GM18511 (cell line): ENCODE data around the gene PRRX2.
"Not testable (repeated sequence)": the region's sequence is repeated elsewhere in the genome, so short reads cannot be mapped to it uniquely, and the experiment has no call there.

Experiments used
- ATAC-seq: cut with Tn5 transposase; IDR thresholded peaks from one replicate; pipeline ENCODE4 v1.9.1; 2021; ENCODE audit warnings: mild to moderate bottlenecking, moderate library complexity; ENCODE audit not compliant: unreplicated experiment

The PRRX2 gene

DNA sequence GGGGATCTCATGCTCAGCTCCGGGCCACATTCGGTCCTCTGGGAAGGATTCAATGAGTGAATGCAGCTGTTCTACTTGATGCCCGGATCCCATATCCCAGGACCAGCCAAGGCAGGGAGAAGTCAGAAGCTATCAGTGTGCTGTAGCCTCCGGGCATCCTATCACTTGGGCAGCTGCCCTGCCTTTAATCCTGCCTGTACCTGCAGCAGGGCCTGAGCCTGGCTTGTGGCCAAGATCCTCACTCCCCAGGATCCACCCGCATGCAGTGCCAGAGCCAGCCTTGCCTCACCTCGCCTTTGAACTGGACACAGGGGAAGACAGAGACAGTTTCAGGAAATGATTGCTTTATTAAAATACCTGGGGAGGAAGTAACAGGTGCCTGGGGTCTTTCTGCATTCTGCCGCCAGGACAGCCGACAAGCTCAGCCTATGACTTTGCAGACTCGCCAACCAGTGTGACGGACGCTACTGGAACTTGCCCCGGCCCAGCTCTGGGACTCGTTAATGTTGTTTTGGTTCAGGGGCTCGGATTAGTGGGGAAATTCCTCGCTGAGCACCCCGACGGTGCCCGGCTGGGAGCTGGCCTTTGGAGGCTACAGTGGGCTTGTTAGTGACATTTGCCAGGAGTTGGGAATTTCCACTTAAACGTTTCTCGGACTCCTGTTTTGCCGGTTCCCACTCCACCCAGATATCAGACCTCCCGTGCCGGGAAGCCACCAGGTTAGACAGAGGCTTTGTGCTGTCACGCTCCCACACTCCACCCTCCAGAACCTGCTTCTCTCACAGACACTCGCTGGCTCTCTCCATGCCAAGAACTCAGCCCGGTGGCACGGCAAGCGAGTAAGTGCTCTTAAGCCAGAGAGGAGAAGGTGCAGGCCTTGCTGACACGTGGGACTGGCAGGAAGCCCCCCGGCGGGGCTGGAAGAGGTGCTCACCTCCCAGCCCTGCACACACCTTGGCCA is 86.7 kb downstream of the PRRX2 start:
- ATAC-seq, result no peak

DNA sequence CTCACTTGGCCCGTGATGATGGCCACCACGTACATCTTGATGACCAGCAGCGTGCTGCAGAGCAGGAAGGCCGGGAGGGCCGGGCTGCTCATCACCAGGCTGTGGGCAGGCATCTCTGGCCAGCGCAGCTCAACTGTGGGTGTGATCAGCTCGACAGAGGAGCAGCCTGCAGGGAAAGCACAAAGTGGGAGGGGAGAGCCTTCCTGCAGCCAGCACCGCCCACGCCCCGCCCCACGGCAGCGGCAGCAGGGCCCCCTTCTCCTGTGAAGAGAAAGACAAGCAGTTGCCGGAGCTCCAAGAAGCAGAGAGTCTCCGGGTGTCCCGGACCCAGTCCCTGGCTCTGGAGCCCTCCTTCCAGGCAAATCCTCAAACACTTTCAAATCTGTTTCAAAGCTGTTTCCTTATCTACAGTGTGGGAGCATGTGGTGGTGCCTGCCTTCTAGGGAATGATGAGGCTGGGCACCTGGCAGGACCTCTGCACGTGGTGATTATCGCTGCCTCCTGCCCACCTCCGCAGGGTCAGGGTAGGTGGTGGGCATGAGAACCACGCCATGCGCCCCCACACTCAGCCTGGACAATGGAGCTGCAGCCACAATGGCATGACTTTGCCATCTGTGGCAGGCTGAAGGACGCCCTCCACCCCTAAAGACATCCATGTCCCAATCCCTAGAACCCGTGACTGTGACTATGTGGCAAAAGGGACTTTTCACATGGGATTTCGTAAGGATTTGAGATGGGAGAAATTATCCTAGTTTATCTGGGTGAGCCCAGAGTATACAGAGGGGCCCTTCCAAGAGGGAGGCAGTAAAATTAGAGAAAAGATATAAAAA is 87.7 kb downstream of the PRRX2 start, which contains the start of gene PTGES:
Gene PTGES (minus strand): TSS at position 143 of the 830 bp plus-strand sequence. CDS start 30 bp downstream, at position 113.
- no peak for ATAC-seq

DNA sequence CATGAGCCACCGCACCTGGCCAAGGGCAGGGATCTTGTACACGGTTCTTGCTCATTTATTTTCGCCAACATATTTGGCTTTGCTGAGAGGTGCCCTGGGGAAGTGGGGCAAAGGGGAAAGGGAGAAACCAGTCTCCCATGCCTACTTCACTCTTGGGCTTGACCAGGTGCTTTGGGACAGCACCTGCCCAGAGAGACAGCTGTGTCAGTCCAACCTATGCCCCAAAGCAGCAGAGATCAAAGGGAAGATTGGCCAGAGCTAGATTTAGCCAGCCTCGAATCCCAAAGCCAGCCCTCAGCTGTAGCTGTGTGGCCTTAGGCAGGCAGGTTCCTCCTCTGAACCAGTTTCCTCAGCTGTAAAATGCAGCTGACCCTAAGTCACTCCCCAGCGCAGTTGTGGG is 89.7 kb downstream of the PRRX2 start:
- no peak for ATAC-seq

DNA sequence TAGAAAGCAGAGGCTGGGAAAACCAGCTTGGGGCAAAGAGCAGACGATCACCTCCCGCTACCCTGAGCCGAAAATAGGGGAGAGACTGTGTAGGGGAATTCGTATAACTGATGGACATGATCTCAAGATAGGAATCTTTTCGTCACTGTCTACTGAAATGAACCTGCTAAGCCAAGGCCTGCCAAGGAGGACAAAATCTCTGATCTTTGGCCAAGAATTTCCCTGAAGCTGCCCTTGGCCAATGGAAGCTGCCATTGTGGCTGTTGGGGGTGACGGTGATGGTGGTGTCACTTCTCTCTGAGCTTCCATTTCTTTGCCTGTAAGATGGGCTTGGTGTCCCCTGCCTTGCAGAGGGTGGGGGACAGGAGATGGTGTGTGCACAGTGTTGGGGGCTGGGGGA is 90.7 kb downstream of the PRRX2 start:
- ATAC-seq, result no peak

DNA sequence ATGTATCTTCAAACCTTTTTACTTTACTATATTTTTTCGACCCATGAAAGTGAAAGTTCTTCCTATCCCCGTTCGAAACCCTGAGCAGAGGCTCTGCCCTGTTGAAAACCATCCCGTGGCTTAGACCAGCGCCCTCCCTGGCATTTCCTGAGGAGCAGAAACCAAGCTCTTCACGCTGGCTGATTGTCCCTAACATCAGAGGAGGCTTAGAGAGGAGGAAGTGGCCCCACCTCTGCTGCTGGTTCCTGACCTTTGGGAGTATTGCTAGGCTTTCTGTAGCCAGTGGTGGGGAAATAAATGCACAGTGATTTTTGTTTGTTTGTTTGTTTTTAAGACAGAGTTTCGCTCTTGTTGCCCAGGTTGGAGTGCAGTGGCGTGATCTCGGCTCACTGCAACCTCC is 91.6 kb downstream of the PRRX2 start:
- no peak for ATAC-seq

DNA sequence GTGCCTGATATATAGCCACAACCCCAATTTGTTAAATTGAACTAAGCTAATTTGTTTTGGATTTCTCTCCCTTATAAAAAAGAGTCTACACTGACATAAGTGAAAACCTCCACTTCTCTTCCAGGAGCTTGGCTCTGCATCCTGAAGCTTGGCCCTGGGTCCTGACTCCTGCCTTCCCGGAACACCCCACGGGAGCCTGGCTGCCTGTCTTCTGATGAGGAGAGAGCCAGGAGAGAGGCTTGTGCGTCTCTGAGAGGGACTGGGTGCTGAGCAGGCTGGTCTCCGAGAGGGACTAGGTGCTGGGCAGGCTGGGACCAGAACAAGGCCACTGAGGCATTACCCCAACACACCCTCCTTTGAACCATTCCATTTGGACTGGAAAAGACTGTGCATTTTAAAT is 93.9 kb downstream of the PRRX2 start:
- no peak for ATAC-seq

DNA sequence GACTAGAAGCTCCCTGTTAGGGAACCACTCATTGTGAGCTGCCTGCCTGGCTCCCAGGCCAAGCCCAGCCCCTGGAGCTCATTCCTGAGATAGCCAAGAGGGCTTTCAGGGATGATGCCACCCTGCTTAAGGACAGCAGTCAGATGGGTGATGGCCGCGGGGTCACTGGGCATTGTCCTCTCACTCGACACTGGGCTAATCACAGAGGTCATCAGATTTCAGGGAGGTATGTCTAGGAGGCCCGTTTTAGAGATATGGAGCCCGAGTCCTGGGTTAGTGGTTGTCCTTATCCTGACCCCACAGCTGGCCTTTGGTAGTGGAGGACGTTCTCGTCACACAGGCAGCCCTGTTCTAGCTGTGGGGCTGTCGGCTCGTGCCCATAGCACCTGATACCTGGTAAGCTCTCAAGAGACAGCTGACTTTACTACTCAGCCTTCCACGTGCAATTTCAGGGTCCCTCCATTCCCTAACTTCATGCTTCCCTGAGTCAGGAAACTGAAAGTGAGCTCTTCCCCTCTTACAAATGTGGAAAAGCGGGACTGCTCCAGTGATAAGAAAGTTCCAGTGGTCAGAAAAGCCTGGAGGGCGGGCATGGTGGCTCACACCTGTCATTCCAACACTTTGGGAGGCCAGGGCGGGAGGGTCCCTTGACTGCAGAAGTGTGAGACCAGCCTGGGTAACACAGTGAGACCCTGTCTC is 94.5 kb downstream of the PRRX2 start:
- ATAC-seq, result no peak

DNA sequence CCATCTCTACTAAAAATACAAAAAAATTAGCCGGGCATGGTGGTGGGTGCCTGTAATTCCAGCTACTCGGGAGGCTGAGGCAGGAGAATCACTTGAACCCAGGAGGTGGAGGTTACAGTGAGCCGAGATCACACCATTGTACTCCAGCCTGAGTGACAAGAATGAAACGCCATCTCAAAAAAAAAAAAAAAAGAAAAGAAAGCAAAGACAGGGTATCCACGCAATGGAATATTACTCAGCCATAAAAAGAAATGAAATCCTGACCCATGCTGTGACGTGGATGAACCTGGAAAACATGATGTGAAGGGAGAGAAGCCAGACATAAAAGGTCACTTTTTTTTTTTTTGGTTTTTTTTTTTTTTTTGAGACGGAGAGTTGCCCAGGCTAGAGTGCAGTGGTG is 95.3 kb downstream of the PRRX2 start:
- ATAC-seq, result not testable (repeated sequence)

DNA sequence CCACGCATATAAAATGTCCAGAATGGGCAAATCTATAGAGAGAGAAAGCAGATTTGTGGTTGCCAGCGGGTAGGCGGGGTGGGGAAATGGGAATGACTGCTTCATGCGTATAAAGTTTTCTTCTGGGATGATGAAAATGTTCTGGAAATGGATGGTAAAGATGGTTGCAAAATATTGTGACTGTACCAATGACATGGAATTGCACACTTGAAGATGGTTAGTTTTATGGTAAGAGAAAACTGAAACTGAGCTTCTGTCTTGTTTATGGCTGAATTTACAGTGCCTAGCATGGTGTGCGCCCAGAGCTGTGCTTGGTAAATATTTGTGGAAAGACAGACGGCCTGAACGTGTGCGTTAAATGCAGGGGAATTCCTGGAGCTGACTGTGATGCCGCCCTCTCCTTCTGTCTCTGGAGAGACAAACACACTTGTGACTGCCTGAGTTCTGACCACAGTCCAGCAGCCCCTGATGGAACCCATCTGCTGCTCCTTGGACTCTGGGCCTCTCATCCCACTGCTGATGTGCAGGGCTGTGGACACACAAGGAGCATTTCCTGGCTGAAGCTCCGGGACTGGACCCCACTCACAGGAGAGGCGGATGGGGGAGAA is 96.0 kb downstream of the PRRX2 start:
- ATAC-seq, result no peak

DNA sequence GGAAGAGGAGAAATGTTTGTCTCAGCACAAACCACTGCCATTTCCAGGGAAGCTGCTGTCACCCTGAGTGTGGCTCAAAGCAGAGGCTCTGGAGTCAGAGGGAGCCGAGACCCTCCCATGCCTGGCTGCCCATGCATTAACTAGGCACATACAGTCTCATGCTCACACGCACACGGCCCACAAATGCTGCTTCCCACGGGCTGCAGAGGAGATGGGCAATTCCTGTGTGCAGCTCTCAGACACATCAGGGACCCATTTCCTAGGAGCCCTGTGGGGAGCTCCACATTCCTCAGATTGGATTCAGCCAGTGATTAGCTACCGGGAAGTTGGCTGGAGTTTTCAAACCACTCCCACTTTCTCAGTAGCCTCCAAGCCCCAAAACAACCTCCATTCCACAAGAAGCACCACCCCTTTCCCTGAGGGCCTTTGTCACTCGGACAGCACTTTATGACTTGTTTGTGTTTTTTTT is 96.5 kb downstream of the PRRX2 start:
- ATAC-seq, result no peak

DNA sequence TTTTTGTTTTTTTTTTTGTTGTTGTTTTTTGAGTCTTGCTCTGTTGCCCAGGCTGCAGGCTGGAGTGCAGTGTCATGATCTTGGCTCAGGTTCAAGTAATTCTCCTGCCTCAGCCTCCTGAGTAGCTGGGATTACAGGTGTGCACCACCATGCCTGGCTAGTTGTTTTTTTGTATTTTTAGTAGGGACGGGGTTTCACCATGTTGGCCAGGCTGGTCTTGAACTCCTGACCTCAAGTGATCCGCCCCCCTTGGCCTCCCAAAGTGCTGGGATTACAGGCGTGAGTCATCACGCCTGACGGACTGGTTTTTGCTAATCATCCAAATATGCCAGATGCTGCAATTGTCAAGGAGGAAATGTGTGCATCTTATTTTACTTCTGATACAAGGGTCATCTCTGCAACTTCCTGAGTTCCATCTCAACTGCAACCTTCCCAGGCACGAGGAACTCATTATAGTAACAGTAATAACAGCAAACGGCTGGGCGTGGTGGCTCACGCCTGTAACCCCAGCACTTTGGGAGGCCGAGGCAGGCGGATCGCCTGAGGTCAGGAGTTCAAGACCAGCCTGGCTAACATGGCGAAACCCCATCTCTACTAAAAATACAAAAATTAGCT is 97.0 kb downstream of the PRRX2 start:
- ATAC-seq, result not testable (repeated sequence)

DNA sequence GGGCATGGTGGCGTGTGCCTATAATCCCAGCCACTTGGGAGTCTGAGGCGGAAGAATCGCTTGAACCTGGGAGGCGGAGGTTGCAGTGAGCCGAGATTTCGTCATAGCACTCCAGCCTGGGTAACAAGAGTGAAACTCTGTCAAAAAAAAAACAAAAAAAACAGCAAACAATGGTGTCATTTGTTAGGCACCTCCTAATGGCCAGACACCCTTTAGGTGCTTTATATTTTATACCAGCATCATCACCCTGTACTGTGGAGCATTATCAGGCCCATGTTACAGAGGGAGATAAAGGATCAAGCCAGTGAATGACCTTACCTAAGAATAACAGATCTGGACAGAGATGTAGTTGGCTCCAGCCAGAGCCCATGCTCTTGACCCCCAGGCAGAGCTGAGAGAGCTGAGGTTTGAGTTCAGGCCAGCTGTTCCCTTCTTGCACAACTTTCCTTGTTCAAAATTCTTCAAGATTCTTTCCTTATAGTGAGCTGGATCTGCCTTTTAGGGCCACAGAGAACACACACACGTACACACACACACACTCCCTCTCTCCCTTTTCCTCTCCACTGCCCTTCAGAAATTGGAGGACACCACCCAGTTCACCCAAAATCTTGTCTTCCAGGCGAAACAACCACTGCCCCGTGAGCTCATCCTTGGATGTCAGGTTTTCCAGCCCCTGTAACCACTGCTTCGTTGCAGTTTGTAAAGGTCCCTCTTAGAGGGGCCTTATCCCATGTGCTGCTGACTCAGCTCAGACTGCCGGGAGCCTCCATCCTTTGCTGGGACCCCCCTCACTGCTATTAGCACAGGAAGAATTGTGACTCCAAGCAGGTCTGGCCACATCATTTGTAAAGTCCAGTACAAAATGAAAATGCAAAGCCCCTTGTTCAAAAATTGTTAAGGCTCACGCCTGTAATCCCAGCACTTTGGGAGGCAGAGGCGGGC is 97.8 kb downstream of the PRRX2 start:
- no peak for ATAC-seq

DNA sequence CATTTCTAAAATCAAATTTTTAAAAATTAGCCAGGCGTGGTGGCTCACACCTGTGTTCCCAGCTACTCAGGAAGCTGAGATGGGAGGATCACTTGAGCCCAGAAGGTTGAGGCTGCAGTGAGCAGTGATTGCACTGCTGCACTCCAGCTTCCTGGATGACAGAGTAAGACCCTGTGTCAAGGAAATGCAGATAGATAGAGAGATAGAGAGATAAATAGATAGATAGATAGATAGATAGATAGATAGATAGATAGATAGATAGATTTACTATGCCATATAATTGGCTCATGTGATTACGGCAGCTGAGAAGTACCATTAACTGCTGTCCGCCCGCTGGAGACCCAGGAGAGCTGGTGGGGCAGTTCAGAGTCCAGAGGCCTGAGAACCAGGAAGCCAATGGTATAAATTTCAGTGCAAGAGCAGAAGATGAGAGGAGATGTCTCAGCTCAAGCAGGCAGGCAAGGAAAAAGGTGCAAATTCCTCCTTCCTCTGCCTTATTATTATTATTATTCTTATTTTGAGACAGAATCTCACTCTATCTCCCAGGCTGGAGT is 100.4 kb downstream of the PRRX2 start:
- no peak for ATAC-seq

DNA sequence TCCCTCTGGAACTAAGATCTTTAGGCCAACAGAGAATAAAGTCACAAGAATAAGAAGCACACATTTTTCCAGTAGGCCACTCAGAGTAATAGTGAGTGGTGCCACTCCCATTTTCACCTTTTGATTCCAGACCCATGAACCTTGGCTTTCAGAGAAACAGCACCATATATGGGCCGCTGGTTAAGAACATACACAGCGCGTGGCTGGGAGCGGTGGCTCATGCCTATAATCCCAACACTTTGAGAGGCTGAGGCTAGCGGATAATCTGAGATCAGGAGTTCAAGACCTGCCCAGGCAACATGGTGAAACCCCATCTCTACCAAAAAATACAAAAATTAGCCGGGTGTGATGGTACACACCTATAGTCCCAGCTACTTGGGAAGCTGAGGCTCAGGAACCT is 103.0 kb downstream of the PRRX2 start:
- no peak for ATAC-seq

DNA sequence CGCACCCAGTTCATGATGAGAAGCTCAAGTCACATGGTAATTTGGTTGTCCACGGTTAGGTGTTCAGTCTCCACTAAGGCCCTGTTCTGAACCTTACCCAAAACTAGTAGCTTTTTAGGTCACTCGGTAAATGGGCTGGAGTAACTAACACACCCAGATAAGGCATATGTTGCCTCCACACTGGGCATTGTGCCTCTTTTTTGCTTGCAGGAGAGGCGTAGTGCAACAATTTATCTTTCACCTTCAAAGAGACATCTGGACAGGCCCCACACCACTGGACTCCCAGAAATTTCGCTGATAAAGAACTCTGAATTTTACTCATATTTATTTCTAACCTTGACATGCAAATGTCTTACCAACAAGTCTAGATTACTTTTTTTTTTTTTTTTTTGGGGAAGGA is 104.2 kb downstream of the PRRX2 start:
- no peak for ATAC-seq

DNA sequence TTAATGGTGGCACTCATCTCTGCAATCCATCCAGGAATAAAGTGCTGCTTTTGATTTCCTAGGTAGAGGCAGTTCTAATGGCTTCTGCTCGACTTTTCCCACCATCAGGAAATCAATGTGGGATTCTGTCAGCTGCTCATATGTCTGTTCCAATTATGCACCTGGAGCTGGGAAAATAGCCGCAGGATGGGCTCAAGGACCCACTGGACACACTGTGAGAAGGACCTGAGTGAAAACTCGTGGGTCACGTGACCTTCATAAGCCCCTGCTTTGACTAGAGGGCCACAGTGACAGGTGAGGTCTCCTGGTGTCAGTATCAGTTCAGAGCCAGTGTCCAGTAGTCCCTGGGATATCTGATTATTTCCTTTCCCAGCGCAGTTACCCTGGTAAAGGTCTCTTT is 105.3 kb downstream of the PRRX2 start:
- ATAC-seq, result no peak
